GM10266 (cell line): ENCODE measurements around the gene RTRAF.
A peak's percentile ranks its signal among the peaks of the same experiment; 100 is the strongest.

Experiments used
- DNase-seq: peaks from one replicate; pipeline ENCODE4 v3.0.0; 2012; ENCODE audit errors: extremely low spot score
- CTCF ChIP-seq: IDR thresholded peaks from 2 replicates; pipeline ENCODE4 v1.5.1; 2012; ENCODE audit warnings: mild to moderate bottlenecking, low read depth; ENCODE audit not compliant: control insufficient read depth, insufficient read depth; ENCODE audit errors: missing control alignments

RTRAF gene

GRCh38 chr14:51993285-51993920, 4.1 kb downstream of the RTRAF start:
- DNase-seq = no peak
- TF ChIP-seq CTCF = no peak

- no peak for DNase-seq
- TF ChIP-seq CTCF = peak; percentile 61
Observed at GRCh38 chr14:51996148-51996746, 6.9 kb downstream of the RTRAF start.

GRCh38 chr14:51998348-51998747, 9.0 kb downstream of the RTRAF start:
- DNase-seq = no peak

GRCh38 chr14:51999084-51999483, 9.7 kb downstream of the RTRAF start:
- no peak for DNase-seq
- TF ChIP-seq CTCF = no peak

More at GRCh38 chr14:51998348-51998747, 9.0 kb downstream of the RTRAF start:
- no peak for TF ChIP-seq CTCF

- no peak for TF ChIP-seq CTCF
- DNase-seq = no peak
Observed at GRCh38 chr14:52000019-52000582, 10.8 kb downstream of the RTRAF start.

- no peak for TF ChIP-seq CTCF
- DNase-seq = no peak
Observed at GRCh38 chr14:52000696-52001095, 11.3 kb downstream of the RTRAF start.

- TF ChIP-seq CTCF = no peak
Observed at GRCh38 chr14:52002542-52002941, 13.2 kb downstream of the RTRAF start.

More at GRCh38 chr14:52002542-52002941, 13.2 kb downstream of the RTRAF start:
- no peak for DNase-seq
